ENCODE results near the gene ECHS1.

ECHS1 gene

DNA sequence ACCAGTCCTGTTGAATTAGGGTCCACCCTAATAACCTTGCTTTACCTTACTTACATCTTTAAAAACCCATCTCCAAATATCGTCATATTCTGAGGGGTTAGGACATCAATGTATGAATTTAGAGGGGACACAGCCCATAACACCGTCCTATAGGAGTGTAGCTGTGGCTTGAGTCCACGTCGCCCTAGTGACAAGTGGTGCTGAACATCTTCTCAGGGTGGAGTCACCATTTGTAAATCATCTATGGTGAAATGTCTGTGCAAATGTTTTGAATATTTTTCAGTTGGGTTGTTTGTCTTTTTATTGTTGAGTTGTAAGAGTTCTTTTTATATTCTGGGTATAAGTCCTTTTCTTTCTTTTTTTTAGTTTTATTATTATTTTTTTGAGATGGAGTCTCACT is 31.2 kb downstream of the ECHS1 start:
- no peak for DNase-seq (ENCODE audit: low read depth)

DNA sequence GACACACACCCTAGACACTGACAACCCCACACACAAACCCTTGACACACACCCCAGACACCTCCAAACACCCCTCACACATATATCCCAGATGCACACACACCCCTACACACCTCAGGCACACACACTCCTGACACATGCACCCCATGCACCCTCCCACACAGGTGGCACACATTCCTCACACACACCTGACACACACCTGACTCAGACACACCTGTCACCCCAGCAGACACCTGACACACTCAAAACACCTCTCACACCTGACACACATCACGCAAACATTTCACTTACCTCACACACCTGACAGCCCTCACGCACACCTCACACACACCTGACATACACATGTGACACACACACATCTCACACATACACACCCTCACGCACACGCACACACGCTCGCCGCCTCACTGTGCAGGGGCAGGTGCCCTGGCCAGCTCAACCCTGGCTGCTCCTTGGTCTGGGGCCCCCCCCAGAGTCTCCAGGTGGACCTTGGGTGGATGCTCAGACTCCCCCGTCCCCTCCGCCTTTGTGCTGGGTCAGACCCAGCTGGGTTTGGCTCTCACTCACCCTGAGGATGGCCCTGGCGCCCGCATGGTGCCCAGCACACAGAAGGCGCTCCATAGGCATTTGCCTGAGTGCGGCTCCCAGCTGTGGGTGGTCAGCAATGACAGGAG is 33.3 kb downstream of the ECHS1 start:
- no peak for DNase-seq (ENCODE audit: low read depth)

DNA sequence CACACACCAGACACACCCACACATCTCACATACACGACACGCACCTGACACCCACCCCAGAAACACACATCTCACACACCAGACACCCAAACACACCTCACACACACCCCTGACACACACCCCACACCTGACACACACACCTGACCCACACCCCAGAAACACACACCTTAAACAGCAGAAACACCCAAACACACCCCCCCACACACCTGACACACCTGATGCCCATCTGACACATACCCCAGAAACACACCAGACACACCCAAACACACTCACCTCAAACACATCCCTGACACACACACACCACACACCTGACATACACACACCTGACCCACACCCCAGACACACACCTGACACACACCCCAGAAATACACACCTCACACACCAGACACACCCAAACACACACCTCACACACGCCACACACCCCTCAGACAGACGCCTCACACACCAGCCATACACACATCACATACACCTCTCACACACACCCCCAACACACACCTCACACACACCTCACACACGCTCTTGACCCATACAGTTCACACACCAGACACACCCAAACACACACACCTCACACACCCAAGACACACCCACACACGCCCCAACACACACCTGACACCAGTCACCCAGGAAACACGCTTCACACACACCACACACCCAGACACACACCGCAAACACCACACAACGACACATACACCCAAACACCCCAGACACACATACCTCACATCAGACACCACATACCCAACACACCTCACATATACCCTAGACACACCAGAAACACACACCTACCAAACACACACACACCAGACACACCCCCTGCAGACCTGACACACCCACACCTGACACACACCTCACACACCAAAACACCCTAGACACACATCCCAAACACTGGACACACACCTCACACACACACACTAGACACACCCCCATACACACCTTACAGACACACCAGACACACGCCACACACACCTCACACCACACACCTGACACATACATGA is 34.8 kb downstream of the ECHS1 start:
- DNase-seq (ENCODE audit: low read depth) = no peak

DNA sequence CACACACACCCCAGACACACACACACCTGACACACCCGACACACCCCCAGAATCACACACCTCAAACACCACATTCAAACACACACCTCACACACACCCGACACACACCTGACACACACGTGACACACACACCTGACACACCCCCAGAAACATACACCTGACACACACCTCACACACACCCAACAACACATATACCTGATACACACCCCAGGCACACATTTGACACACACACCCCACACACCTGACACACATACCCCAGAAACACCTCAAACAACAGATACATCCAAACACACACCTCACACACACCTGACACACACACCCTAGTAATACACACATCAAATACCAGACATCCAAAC is 35.8 kb downstream of the ECHS1 start:
- DNase-seq (ENCODE audit: low read depth) = no peak

DNA sequence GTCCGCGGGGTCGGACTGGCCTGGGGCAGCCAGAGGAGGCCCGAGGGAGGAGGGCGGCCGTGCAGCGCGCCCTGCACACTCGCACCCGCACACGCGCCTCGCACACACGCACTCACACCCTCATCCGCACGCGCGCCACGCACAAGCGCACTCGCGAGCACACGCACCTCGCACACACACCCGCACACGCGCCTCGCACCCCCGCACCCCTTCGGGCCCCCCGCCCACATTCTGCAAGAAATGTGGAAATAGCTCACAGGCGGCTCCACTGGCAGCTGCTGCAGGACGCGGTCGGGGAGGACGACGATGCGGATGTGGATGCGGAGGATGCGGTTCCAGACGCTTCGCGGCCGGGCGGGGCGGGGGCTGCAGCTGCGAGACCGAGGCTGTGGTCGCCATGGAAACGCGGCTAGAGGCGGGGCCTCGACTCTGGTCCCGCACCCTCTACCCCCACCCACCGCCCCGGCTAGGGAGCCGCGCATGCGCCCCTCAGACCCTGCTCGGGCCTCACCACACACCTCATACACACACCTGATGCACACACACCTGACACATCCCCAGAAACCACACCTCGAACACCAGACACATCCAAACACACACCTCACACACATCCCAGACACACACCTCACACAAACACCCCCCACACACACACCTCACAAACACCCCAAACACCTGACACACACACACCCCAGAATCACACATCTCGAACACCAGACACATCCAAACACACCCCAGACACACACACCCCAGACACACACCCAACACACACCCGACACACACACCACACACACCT is 36.4 kb downstream of the ECHS1 start, which contains the start of gene CALY:
Gene CALY (minus strand): TSS at position 320 of the 793 bp plus-strand sequence. CDS start 7,907 bp downstream, outside the sequence.
- peak; percentile 75 for DNase-seq (ENCODE audit: low read depth)

DNA sequence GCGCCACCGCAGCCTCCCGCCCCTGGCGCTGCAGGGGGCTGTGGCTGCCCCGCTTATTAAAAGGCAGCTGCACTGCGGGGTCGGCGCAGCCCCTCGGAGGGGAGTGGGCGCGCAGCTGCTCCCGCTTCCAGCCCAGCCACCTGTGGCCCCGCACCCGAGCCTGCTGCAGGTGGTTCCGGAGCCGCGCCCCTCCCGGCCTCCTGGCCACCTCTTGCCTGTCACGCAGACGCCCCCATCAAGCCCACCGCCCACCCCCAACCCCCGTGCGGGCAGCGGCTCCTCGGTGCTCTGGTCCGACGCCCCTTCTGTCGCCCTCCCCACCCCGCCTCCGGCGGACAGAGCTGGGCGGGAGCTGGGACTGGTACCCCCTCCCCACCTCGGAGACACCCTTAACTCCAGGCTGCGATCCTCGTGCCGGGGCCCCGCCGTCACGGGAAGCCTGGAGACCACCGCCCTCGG is 37.0 kb downstream of the ECHS1 start:
- DNase-seq (ENCODE audit: low read depth) = no peak

DNA sequence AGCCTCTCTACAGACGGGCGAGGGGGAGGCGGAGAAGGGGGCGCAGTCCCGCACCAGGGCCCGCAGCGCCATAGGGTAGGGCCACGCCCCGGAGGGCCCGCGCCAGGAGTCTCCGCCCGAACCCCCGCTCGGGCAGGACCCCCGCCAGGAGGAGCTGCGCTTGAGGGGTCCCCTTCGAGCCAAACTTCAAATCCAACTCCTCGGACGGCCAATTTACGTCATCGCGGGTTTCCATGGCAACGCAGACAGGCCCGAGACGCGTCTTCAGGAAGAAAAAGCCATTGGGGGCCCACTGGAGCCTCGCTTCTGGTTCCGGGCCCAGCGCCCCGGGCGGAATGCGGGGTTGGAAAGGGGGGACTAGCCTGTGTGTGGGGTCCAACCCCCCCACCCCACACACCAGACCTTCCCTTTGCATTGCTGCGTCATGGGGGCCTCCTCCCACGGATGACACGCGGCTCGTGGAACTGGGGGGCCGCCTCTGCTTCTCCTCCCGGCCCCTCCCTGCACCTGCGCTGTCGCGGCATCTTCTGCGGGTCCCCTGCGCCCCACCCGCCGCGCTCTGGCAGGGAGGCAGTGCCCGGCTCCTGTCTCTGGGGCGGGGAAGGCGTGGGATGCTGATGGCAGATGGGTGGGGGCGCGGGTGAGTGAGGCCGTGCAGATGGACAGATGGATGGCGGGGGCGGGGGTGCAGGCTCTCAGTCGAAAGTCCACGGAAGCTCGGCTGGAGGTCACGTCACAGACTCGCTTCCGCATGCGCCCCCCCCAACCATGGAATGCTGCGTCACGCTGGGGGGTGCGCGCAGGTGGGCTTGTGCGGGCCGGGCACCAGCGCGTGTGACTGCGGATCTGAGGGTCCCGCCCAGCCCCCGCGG is 37.7 kb downstream of the ECHS1 start:
- peak; percentile 72 for DNase-seq (ENCODE audit: low read depth)

DNA sequence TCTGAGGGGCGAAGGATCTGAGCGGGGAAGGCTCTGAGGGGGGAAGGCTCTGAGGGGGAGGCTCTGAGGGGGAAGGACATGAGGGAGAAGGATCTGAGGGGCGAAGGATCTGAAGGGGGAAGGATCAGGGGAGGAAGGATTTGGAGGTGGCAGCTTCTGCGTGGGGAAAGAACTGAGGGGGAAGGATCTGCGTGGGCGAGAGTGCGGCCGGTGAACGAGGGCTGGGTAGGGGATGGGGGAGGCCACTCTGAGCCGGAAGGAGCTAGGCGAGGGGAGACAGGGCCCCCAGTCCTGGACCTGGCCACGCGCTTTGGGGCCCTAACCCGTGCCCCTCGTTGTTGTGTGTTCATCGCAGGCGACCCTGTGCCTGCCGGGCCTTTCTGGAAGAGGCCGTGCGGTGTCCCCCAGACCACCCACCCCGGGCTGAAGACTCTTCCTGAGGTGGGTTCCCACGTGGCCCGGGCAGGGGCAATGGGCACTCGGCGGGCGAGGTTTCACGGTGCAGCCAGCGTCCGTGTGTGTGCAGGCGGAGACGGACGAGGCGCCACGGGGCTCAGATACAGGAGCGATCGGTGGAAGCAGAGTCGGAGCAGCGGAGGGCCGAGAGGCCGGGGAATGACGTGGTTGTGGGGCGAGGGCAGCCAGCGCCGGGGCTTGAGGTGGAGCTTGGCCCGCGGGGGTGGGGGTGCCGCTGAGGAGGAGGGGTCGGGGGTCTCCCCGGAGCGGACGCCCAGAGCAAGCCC is 38.5 kb downstream of the ECHS1 start:
- no peak for DNase-seq (ENCODE audit: low read depth)

DNA sequence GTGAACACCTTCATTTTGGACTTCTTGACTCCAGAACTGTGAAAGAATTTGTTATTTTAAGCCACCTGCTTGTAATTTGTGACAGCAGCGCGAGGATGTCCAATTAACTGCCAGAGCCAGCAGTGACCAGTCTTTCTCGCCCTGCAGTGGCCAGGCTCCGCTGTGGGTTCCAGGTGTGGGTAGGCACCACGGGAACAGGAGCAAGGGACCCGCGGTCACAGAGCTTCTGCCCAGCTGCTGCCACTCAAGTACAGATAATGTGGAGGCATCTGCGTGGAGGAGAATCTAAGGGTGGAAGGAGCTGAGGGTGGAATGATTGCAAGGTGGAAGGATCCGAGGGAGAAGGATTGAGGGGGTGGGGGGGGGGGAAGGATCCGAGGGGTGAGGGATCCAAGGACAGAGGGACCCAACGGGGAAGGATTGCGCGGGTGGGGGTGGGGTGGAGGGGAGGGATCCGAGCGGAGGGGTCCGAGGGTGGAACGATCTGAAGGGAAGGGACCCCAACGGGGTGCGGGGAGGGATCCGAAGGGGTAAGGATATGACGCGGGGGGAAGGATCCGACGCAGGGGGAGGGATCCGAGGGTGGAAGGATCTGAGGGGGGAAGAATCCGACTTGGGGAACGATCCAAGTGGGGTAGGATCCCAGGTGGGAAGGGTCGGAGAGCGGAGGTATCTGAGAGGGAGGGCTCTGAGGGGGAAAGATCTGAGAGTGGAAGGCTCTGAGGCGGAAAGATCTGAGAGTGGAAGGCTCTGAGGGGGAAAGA is 40.0 kb downstream of the ECHS1 start:
- DNase-seq (ENCODE audit: low read depth) = no peak

DNA sequence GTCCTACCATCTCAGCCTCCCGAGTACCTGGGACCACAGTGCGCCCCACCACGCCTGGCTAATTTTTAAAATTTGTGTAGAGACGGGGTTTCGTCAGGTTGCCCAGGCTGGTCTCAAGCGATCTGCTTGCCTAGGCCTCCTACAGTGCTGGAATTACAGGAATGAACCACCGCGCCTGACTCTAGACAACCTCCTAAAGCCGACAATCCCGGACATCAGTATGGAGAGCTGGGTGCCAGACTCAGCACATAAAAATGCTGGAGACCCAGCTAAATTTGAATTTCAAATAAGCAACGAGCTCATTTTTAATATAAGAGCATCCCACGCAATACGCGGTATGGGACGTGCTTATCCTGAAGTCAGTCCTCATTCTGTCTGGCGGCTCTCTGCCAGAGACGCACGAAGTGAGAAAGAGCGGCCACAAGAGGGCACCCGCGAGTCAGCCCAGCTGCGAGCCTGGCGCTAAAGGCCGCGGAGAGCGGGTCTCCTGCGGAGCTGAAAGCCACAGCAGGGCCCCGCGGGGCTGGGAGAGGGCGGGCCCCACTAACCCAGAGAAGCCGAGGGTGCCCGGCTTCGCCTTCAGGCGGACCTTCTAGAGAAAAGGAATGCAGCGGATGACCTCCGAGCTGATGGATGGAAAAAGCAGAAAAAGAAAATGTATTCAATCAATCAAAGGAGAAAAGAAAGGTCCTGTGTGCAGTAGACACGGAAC is 43.5 kb downstream of the ECHS1 start:
- peak; percentile 89 for DNase-seq (ENCODE audit: low read depth)

DNA sequence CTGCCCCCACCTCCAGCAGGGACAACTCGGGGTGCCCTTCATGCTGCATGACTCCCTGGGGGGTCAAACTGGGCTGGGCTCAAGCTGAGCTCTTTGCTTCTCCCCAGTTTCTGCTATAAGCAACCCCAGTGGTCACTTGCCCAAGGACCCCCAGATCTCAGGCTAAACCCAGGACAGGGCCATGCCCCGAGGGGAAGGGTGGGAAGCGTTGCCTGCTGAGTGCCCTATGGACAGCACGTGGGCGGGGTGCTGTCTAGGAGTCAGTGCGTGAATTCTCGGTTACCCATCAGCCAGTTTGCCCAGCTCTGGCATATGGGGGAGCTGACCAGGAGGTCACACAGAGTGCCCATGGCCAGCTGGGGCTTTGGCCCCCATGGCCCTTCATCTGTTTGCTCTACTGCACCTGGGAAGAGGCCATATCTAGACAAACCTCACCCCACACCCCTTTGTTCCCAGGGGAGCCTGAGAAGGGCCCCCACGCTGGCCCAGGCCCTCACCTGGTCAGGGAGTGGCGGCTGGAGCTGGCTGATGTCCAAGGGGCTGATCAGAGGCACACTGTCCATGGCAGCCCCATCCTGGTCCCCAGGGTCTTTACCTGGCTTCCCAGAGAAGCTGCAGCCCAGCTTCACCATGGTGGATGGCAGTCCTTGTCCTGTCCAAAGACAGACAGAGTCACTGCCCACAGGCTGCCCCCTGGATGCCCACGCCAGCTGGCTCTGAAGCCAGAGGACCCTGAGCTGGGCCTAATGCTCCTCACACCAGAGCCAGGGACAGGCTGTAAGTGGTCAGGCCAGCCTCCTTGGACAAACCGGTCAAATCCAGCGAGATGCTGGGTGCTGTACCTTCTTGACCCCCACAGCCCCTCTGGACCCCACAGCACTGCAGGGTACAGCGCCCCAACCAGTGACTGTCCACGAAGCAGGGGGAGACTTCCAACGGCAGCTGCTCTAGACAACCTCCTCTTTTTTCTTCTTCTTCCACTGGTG is 44.5 kb downstream of the ECHS1 start:
- no peak for DNase-seq (ENCODE audit: low read depth)

DNA sequence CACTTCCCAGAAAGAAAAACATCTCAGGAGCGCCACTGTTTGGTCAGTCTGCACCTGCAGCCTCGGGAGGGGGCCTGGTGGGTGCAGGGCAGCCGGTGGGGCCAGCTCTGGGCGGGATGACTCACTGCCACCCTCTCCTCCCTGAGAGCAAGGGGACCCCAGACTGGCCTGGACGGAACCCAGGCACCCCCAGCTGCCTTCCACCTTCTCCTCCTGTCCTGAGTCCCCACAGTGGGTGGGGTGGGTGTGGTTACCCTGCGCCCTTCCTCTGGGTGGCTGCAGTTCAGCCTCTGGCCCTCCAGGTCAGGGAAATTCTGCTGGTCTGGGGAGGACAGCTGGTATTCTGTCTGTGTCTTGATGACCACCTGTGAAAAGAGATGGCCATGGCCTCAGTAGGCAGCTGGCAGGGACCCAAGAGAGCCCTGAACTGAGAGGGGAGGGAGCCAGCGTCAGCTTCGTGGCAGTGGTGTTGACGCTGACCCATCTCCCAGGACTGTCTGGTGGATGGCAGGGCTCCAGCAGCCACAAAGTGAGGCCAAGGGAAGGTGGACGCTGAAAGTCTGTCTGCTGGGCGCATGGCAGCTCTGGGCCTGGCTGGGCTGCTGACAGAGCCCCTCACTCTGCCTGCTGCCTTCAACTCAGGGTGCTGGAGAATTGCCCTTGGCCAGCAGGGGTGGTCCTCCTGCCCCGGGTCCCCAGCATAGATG is 45.4 kb downstream of the ECHS1 start:
- no peak for DNase-seq (ENCODE audit: low read depth)

DNA sequence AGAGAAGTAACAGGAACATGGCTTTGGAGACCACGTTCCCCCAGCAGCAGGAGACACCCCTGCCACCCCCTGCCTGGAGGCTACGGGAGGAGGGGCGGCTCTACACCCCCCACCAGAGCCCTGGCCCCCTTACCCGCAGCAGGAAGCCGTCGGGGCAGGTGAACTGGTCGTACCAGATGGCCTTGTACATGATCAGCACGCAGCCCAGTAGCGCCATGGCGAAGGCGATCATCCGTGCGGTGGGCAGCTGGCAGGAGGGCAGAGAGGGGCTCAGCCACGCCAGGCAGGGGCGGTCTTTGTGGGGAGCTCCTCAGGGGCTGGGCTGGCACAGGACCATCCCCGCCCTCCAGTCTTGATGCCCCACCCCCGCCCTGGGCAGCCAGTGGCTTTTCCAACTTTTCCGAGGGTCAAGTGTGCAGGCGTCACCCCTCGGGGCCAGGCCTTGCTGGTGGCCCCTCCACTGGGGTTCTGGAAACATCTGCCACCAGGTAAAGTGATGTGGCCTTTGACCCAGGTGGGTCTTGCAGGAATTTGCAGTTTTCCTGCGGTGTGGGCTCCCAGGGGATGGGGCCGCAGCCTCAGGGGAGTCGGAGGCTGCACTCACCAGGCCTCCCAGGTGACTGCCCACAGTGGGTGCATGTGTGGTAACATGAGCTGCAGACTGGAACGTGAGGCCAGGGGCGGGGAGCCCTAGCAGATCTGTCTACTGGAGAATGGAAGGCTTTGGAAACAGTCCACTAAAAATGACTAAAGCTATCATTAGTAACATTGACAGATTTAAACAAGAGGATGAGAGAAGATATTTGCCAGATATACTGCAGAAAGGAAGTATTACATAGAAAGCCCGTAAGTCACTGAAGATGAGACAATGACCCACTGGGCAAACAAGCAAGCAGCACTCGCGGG is 46.2 kb downstream of the ECHS1 start:
- DNase-seq (ENCODE audit: low read depth) = no peak

DNA sequence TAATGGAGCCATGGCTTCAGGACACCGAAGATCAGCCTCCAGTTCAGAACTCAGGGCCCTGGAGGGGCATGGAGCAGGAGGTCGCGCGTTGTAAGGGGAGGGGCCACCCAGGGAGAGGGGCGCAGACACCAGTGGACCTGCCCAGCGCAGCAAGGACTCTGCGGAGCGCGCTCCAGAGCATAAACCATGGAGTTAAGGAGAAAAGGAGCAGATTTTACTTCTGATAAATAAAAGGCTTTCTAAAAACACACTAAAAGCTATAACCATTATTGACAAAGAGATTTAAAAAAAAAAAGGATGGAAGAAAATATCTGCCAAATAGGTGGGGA is 47.0 kb downstream of the ECHS1 start:
- no peak for DNase-seq (ENCODE audit: low read depth)

DNA sequence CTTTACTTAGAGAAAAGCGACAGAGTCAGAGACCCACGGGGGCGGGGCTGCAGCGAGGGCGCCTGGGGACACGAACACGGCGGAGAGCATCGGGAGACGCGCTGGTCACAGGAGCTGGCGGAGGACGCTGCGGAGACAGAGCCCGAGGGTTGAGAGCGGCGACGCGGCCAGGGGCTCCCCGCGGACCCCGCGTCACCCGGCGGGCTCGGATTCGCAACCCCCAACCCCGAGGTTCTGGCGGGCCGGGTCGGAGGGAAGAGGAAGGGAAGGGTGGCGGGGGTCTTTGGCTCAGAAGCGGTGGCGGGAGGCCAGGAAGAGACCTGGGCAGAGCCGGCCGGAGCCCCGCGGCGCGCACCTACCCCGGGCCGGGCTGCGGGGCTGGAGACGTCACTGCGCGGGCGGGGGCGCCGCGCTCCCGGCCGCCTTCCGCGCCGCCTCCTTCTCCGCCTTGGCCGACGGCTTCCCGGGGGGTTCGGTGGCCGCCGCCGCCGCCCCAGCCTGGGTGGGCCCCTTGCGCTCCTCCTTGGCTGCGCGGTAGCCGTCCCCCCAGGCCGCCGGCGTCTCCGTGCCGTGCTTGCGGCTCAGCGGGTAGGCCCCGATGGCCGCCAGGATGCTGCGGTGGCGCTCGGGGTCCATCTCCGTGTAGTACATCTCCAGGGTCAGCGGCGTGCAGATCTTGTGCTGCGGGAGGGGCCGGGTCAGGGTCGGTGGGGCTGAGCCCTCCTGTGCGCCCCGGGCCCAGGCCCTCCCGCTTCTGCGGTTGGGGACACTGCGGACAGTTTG is 47.5 kb downstream of the ECHS1 start:
- DNase-seq (ENCODE audit: low read depth) = no peak

DNA sequence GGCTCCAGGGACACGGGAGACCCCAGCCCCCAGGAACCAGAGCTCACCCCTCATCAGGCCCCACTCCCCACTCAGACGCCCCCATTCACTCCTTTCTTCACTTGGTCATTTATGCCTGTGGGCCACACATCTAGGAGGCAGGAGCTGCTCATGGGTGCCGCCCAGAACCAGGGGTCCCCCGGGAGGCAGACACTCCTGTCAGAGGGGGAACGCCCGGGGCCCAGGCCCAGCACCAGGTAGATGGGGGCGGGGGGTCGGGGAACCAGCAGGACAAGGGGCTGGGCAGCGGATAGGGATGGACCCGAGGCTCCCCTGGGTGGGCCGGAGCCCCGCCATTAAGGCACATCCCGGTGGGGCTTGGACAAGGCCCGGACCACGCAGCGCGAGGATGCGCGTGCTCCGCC is 48.3 kb downstream of the ECHS1 start:
- no peak for DNase-seq (ENCODE audit: low read depth)
